Measurements from ENCODE around the gene ECE1.

The ECE1 gene

DNA sequence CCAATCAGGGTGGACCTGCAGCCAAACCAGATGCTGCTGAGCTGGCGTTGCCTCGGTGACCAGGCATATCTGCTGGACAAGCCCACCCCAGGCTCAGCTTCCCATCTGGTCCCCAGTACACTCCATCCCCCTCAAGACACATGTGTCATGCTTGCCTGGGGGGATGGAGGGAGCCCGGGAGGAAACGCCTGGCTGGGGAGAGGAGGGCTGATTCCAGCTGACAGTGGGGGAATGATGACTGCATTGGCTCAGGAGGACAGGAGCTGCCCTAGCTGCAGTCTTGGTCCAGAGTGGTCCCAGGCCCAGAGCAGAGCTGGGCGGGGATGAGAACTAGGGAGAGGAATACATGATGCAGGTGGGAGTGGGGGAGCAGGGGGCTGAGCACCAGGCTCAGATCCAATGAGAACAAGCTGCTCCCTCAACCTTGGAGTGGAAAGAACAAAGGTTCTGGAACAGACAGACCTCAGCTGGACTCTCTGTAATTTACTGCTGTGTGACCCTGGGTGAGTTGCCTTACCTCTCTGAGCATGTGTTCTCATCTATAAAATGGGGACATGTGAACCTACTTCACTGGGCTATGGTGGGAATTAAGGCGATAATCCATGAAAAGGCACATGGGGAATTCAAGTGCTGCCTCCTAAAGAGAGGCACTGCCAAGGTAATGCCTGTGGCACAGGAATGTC is 23.1 kb upstream of the ECE1 start:
- ChIA-PET CTCF (interaction anchor here (1.3 to 2.1 kb wide), 3 partner anchors 8 to 43 kb away, joined by 3 to 4 read pairs (median 4); no protein-coding TSS in a partner anchor), POLR2A (no interaction called here)

DNA sequence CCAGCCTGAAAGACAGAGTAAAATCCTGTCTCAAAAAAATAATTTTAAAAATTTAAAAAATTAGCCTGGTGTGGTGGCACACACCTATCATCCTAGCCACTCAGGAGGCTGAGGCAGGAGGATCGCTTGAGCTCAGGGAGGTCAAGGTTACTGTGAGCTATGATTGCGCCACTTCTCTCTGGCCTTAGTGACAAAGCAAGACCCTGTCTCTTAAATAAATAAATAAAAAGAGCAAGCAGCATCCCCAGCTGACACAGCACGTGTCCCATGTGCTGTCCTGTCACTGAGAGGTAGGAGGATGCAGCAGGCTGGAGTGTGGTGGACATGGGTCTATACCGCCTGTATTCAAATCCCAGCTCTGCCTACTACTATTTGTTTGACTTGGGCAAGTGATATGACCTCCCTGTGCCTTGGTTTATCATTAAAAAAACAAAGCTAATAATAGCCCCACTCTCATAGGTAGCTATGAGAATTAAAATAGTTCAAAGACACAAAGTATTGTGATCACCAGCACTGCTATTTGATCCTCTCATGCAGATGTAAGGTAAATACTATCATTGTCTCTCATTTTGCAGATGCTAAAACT is 22.2 kb upstream of the ECE1 start:
- TF ChIP-seq ARNT (IDR thresholded peaks at IDR 0.05) (no peak), L3MBTL2 (conservative IDR thresholded peaks at IDR 0.05) (no peak), FOXM1 (IDR thresholded peaks at IDR 0.05; ENCODE audit: borderline replicate concordance) (no peak), ELF4 (IDR thresholded peaks at IDR 0.05) (no peak), SUZ12 (IDR thresholded peaks at IDR 0.05) (no peak), CTBP1 (IDR thresholded peaks at IDR 0.05; ENCODE audit: borderline replicate concordance) (no peak), FOXA1 (IDR thresholded peaks at IDR 0.05) (no peak), HDGF (IDR thresholded peaks at IDR 0.05; ENCODE audit: borderline replicate concordance) (no peak), PKNOX1 (IDR thresholded peaks at IDR 0.05) (no peak), TARDBP (IDR thresholded peaks at IDR 0.05) (no peak)
- ChIA-PET POLR2A (interaction anchor here (1.3 kb wide), 1 partner anchor 33 kb away, joined by 3 read pairs; no protein-coding TSS in a partner anchor), CTCF (interaction anchor here (0.8 to 2.1 kb wide), 4 partner anchors 8 to 42 kb away, joined by 3 to 4 read pairs (median 4); no protein-coding TSS in a partner anchor)
- no peak for DNase-seq (ENCODE audit: extremely low spot score)

More for the DNA sequence above, 23.1 kb upstream of the ECE1 start:
- no peak for TF ChIP-seq ZNF384 (IDR thresholded peaks at IDR 0.05)
- TF ChIP-seq SP1 (IDR thresholded peaks at IDR 0.05), result no peak
- no peak for TF ChIP-seq SUZ12 (IDR thresholded peaks at IDR 0.05)
- DNase-seq (ENCODE audit: extremely low spot score), result no peak

DNA sequence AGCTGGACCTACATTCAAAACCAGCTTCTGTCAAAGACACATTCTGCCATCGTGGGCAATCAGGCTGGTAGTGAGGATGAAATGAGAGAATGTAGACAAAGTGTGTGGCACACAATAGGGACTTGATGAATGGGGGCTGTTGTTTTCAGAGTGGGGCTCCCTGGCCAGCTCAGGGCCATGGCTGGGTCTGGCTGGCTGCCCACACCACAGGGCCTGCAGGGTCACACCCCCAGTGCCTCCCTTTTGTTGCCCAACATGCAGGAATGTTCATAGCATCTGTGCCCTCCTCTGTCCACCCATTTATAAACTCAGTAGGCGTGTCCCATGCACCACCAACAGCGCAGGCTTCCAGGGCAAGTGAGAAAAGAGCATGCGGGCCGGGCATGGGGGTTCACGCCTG is 20.8 kb upstream of the ECE1 start:
- no peak for TF ChIP-seq CTBP1 (IDR thresholded peaks at IDR 0.05; ENCODE audit: borderline replicate concordance)
- TF ChIP-seq L3MBTL2 (conservative IDR thresholded peaks at IDR 0.05), result no peak
- TF ChIP-seq FOXA1 (IDR thresholded peaks at IDR 0.05), result no peak
- no peak for TF ChIP-seq ELF4 (IDR thresholded peaks at IDR 0.05)
- TF ChIP-seq FOXK2 (IDR thresholded peaks at IDR 0.05), result no peak
- TF ChIP-seq SP1 (IDR thresholded peaks at IDR 0.05), result no peak
- no peak for TF ChIP-seq NFRKB (IDR thresholded peaks at IDR 0.05)
- TF ChIP-seq ARNT (IDR thresholded peaks at IDR 0.05), result no peak
- TF ChIP-seq PKNOX1 (IDR thresholded peaks at IDR 0.05), result no peak
- TF ChIP-seq LEF1 (IDR thresholded peaks at IDR 0.05; ENCODE audit: borderline replicate concordance), result no peak
- no peak for DNase-seq (ENCODE audit: extremely low spot score)
- ChIA-PET CTCF (interaction anchor here (1.1 kb wide), 1 partner anchor 58 kb away, joined by 3 read pairs; no protein-coding TSS in a partner anchor), POLR2A (interaction anchor here (1.0 kb wide), 1 partner anchor 8 kb away, joined by 3 read pairs; no protein-coding TSS in a partner anchor)

- CTCF ChIA-PET, result interaction anchor here (1.6 kb wide), 1 partner anchor 38 kb away, joined by 4 read pairs; no protein-coding TSS in a partner anchor
- TF ChIP-seq FOXA1 (IDR thresholded peaks at IDR 0.05), result no peak
- no peak for TF ChIP-seq NFRKB (IDR thresholded peaks at IDR 0.05)
- TF ChIP-seq LEF1 (IDR thresholded peaks at IDR 0.05; ENCODE audit: borderline replicate concordance), result no peak
- no peak for TF ChIP-seq TARDBP (IDR thresholded peaks at IDR 0.05)
- TF ChIP-seq FOXM1 (IDR thresholded peaks at IDR 0.05; ENCODE audit: borderline replicate concordance), result no peak
- no peak for TF ChIP-seq ARNT (IDR thresholded peaks at IDR 0.05)
- TF ChIP-seq HDGF (IDR thresholded peaks at IDR 0.05; ENCODE audit: borderline replicate concordance), result no peak
- TF ChIP-seq SP1 (IDR thresholded peaks at IDR 0.05), result no peak
- no peak for TF ChIP-seq BHLHE40 (IDR thresholded peaks at IDR 0.05; ENCODE audit: borderline replicate concordance)
- TF ChIP-seq CTBP1 (IDR thresholded peaks at IDR 0.05; ENCODE audit: borderline replicate concordance), result no peak
- TF ChIP-seq FOXK2 (IDR thresholded peaks at IDR 0.05), result no peak
- no peak for TF ChIP-seq SUZ12 (IDR thresholded peaks at IDR 0.05)
- TF ChIP-seq ELF4 (IDR thresholded peaks at IDR 0.05), result no peak
- no peak for TF ChIP-seq ZNF384 (IDR thresholded peaks at IDR 0.05)
- no peak for TF ChIP-seq L3MBTL2 (conservative IDR thresholded peaks at IDR 0.05)
- TF ChIP-seq PKNOX1 (IDR thresholded peaks at IDR 0.05), result no peak
- no peak for DNase-seq (ENCODE audit: extremely low spot score)
- POLR2A ChIA-PET, result no interaction called here
Measured at GRCh38 chr1:21308847-21309652, 18.8 kb upstream of the ECE1 start.

DNA sequence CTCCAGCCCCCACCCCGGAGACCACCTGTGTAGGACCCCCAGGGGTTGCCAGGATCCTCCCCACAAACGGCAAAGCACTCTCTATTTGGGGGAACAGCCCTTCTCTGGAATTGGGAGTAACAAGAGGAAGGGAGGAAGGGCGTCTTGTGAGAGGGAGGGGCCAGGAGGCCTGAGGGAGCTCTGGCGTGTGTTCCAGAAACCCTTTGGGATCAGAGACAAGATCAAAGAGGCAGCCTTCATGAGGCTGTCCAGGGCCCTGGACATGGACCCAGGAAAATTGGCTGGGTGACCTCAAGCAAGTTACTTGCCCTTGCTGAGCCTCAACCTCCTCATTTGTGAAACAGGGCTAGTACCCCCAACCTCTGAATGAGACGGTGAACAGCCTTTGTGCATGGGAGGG is 18.1 kb upstream of the ECE1 start:
- ChIA-PET POLR2A (no interaction called here), CTCF (interaction anchor here (0.9 to 1.6 kb wide), 2 partner anchors 16 to 38 kb away, joined by 3 to 4 read pairs; no protein-coding TSS in a partner anchor)
- no peak for DNase-seq (ENCODE audit: extremely low spot score)

More for the DNA sequence above, 18.1 kb upstream of the ECE1 start:
- no peak for TF ChIP-seq CTBP1 (IDR thresholded peaks at IDR 0.05; ENCODE audit: borderline replicate concordance)
- TF ChIP-seq NFRKB (IDR thresholded peaks at IDR 0.05), result no peak
- TF ChIP-seq LEF1 (IDR thresholded peaks at IDR 0.05; ENCODE audit: borderline replicate concordance), result no peak
- no peak for TF ChIP-seq FOXM1 (IDR thresholded peaks at IDR 0.05; ENCODE audit: borderline replicate concordance)
- no peak for TF ChIP-seq FOXA1 (IDR thresholded peaks at IDR 0.05)
- TF ChIP-seq HDGF (IDR thresholded peaks at IDR 0.05; ENCODE audit: borderline replicate concordance), result no peak
- TF ChIP-seq TARDBP (IDR thresholded peaks at IDR 0.05), result no peak
- TF ChIP-seq BHLHE40 (IDR thresholded peaks at IDR 0.05; ENCODE audit: borderline replicate concordance), result no peak
- no peak for TF ChIP-seq L3MBTL2 (conservative IDR thresholded peaks at IDR 0.05)
- no peak for TF ChIP-seq SP1 (IDR thresholded peaks at IDR 0.05)
- no peak for TF ChIP-seq ELF4 (IDR thresholded peaks at IDR 0.05)
- no peak for TF ChIP-seq ARNT (IDR thresholded peaks at IDR 0.05)

All from HEK293T (cell line).